Testis (tissue), 2 donors: ENCODE measurements around the gene UBE2E2.

Experiments
- POLR2A ChIP-seq: fragments of 450-650 bp; IDR thresholded peaks from one replicate; pipeline ENCODE4 v1.6.1; 2017; ENCODE audit warnings: antibody characterized with exemption, mild to moderate bottlenecking, moderate library complexity
- TF ChIP-seq, protein P1 (sequence below), 3 experiments: fragments of 450-650 bp in 2 of 3; fragments of 200-600 bp in 1 of 3; sonication (generic) in 1 of 3; IDR thresholded peaks; one replicate each; pipeline ENCODE4 v1.5.1; 2016 to 2019; ENCODE audit warnings: antibody characterized with exemption in 3 of 3, mild to moderate bottlenecking in 2 of 3, moderate library complexity in 1 of 3

DNA sequence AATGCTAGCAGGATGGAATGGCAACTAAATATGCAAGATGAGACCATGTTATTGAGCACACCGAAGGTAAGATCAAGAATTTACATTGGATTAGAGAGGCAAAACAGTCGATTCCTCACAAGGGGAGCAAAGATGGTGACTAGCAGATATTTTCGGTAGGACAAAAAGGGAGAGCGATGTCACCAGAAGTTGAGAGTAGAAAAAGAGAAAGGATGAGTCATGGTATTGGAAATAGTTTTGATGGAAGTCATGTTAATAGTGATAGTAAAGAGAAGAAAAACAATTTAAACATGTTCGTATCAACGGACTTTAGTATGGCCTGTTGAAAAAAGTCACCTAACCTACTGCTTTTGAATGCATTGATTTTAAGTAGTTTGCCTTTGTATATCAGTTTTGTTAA is 55.0 kb downstream of the UBE2E2 start:
- TF ChIP-seq, protein P1, sequence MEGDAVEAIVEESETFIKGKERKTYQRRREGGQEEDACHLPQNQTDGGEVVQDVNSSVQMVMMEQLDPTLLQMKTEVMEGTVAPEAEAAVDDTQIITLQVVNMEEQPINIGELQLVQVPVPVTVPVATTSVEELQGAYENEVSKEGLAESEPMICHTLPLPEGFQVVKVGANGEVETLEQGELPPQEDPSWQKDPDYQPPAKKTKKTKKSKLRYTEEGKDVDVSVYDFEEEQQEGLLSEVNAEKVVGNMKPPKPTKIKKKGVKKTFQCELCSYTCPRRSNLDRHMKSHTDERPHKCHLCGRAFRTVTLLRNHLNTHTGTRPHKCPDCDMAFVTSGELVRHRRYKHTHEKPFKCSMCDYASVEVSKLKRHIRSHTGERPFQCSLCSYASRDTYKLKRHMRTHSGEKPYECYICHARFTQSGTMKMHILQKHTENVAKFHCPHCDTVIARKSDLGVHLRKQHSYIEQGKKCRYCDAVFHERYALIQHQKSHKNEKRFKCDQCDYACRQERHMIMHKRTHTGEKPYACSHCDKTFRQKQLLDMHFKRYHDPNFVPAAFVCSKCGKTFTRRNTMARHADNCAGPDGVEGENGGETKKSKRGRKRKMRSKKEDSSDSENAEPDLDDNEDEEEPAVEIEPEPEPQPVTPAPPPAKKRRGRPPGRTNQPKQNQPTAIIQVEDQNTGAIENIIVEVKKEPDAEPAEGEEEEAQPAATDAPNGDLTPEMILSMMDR (IDR thresholded peaks at IDR 0.05), result no peak
- TF ChIP-seq POLR2A, result no peak
